Left hindlimb (tissue), 1 donor: ENCODE results near the gene DNAJB11.
"Not testable (repeated sequence)": the region's sequence is repeated elsewhere in the genome, so short reads cannot be mapped to it uniquely, and the experiment has no call there.

ENCODE experiments used
- DNase-seq: peaks from one replicate; pipeline ENCODE4 v3.0.0-alpha.2; 2018

The DNAJB11 gene

GRCh38 chr3:186552408-186553031 lies 18.0 kb upstream of the DNAJB11 start:
- DNase-seq = no peak

GRCh38 chr3:186564586-186564985 lies 5.9 kb upstream of the DNAJB11 start:
- no peak for DNase-seq

GRCh38 chr3:186566772-186567071 lies 3.8 kb upstream of the DNAJB11 start:
- no peak for DNase-seq

- peak; percentile 95 for DNase-seq
Measured at GRCh38 chr3:186567072-186567921, 3.2 kb upstream of the DNAJB11 start, which contains the start of gene TBCCD1. TSS of gene TBCCD1 (minus strand) at chr3:186567339. CDS start at chr3:186564329, 3,010 bp downstream.

- DNase-seq = not testable (repeated sequence)
Measured at GRCh38 chr3:186569361-186569760, 1.2 kb upstream of the DNAJB11 start.

- DNase-seq = no peak
Measured at GRCh38 chr3:186569779-186570095, 783 bp upstream of the DNAJB11 start.

GRCh38 chr3:186570941-186571643 lies 572 bp downstream of the DNAJB11 start:
- DNase-seq = no peak

- DNase-seq = no peak
Measured at GRCh38 chr3:186571644-186572013, 1.1 kb downstream of the DNAJB11 start.

GRCh38 chr3:186577521-186577920 lies 7.0 kb downstream of the DNAJB11 start:
- DNase-seq = no peak

- no peak for DNase-seq
Measured at GRCh38 chr3:186580785-186581184, 10.3 kb downstream of the DNAJB11 start.

- DNase-seq = no peak
Measured at GRCh38 chr3:186582541-186582940, 12.0 kb downstream of the DNAJB11 start.

- DNase-seq = no peak
Measured at GRCh38 chr3:186583831-186584230, 13.3 kb downstream of the DNAJB11 start.

- DNase-seq = not testable (repeated sequence)
Measured at GRCh38 chr3:186586245-186586644, 15.7 kb downstream of the DNAJB11 start.

GRCh38 chr3:186587183-186587582 lies 16.7 kb downstream of the DNAJB11 start:
- no peak for DNase-seq

GRCh38 chr3:186588632-186589031 lies 18.1 kb downstream of the DNAJB11 start:
- no peak for DNase-seq

GRCh38 chr3:186589121-186589520 lies 18.6 kb downstream of the DNAJB11 start:
- DNase-seq = no peak

- DNase-seq = no peak
Measured at GRCh38 chr3:186589856-186590579, 19.5 kb downstream of the DNAJB11 start.

- no peak for DNase-seq
Measured at GRCh38 chr3:186590580-186591295, 20.2 kb downstream of the DNAJB11 start.

- no peak for DNase-seq
Measured at GRCh38 chr3:186592682-186593081, 22.2 kb downstream of the DNAJB11 start.

GRCh38 chr3:186593862-186594261 lies 23.3 kb downstream of the DNAJB11 start:
- no peak for DNase-seq

GRCh38 chr3:186594591-186595113 lies 24.1 kb downstream of the DNAJB11 start:
- DNase-seq = no peak

GRCh38 chr3:186596568-186597287 lies 26.2 kb downstream of the DNAJB11 start:
- DNase-seq = no peak
